Measurements from ENCODE around the gene ECT2.

The ECT2 gene

GRCh38 chr3:172776049-172776717 is 25.7 kb downstream of the ECT2 start:
- no peak overlapping the region for H2AFZ ChIP-seq (ENCODE audit: low read depth, low read length)
- no peak overlapping the region for H3K14ac ChIP-seq (ENCODE audit: low read length in 2 of 2)
- H2BK5ac ChIP-seq (ENCODE audit: low read depth, low read length, poor library complexity, severe bottlenecking) = no peak overlapping the region
- H3K4me1 ChIP-seq (ENCODE audit: control insufficient read depth, insufficient read depth, low read depth, low read length) = no peaks in the 10 kb centered on the region
- H4K91ac ChIP-seq (ENCODE audit: low read length) = no peak overlapping the region
- H2BK12ac ChIP-seq (ENCODE audit: low read length in 2 of 2) = no peak overlapping the region
- no peak overlapping the region for H3K4me2 ChIP-seq (ENCODE audit: low read length, poor library complexity, severe bottlenecking)
- H3K4ac ChIP-seq (ENCODE audit: low read depth in 1 of 2, low read length in 2 of 2) = no peak overlapping the region
- WGBS = 100% methylated on average over 3 of the region's 5 CpGs
- H2AK5ac ChIP-seq (ENCODE audit: low read length, severe bottlenecking) = no peak overlapping the region
- no peak overlapping the region for H3K27ac ChIP-seq (ENCODE audit: low read length, poor library complexity, severe bottlenecking)
- no peak overlapping the region for H3K23ac ChIP-seq (ENCODE audit: low read length in 2 of 2)
- H3K18ac ChIP-seq (ENCODE audit: low read depth in 1 of 2, low read length in 2 of 2) = no peak overlapping the region
- no peak overlapping the region for H2BK120ac ChIP-seq (ENCODE audit: low read depth, low read length)
- H4K8ac ChIP-seq (ENCODE audit: low read length) = no peak overlapping the region
- H3K79me1 ChIP-seq (replicated peaks; ENCODE audit: low read length, poor library complexity, severe bottlenecking) = peaks cover 8% of the 10 kb centered on the region
- peaks cover 19 to 49% of the 10 kb centered on the region in 2 experiments for H3K36me3 ChIP-seq (ENCODE audit: control insufficient read depth in 1 of 2, insufficient read depth in 2 of 2, low read depth in 1 of 2, low read length in 2 of 2)
- DNase-seq = peak; percentile 48
- H2BK15ac ChIP-seq (ENCODE audit: low read depth, poor library complexity, severe bottlenecking) = no peak overlapping the region
- H3K4me3 ChIP-seq (ENCODE audit: insufficient read depth in 1 of 2, low read depth in 1 of 2, low read length in 2 of 2) = no peak overlapping the region
- H3K9me3 ChIP-seq (ENCODE audit: control insufficient read depth, low read length) = no peaks in the 10 kb centered on the region
- H3K9ac ChIP-seq (ENCODE audit: low read length) = no peak overlapping the region
- H3K27me3 ChIP-seq (ENCODE audit: control insufficient read depth in 1 of 2, insufficient read depth in 1 of 2, low read length in 2 of 2) = no peaks in the 10 kb centered on the region

DNA sequence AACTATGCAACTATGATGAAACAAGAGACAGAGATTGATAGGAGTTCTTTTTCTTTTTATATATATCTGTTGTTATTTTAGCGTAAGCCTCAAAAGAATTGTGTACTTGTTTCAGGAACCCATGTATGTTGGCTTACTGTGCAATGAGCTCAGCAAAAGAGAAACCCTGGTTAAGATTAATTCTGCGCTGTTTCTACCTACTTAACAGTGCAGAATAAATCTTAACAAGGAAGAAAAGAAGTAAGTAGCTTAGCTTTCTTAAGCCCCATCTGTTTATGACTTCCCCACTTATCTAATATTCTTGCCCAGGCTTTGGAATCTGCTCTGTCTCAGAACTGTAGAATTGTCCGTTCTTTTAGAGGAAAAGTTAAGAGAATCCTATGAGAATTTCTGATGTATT is 27.4 kb downstream of the ECT2 start:
- Histone ChIP-seq H3K18ac (ENCODE audit: low read depth in 1 of 2, low read length in 2 of 2) (no peak overlapping the region), H2BK15ac (ENCODE audit: low read depth, poor library complexity, severe bottlenecking) (no peak overlapping the region), H3K9me3 (ENCODE audit: control insufficient read depth, low read length) (no peaks in the 10 kb centered on the region), H3K4me3 (ENCODE audit: insufficient read depth in 1 of 2, low read depth in 1 of 2, low read length in 2 of 2) (no peak overlapping the region), H3K4ac (ENCODE audit: low read depth in 1 of 2, low read length in 2 of 2) (no peak overlapping the region), H3K14ac (ENCODE audit: low read length in 2 of 2) (no peak overlapping the region), H2BK120ac (ENCODE audit: low read depth, low read length) (no peak overlapping the region), H3K79me1 (replicated peaks; ENCODE audit: low read length, poor library complexity, severe bottlenecking) (peaks cover 8% of the 10 kb centered on the region), H3K9ac (ENCODE audit: low read length) (no peak overlapping the region), H3K27me3 (ENCODE audit: control insufficient read depth in 1 of 2, insufficient read depth in 1 of 2, low read length in 2 of 2) (no peaks in the 10 kb centered on the region), H3K36me3 (ENCODE audit: control insufficient read depth in 1 of 2, insufficient read depth in 2 of 2, low read depth in 1 of 2, low read length in 2 of 2) (peaks cover 13 to 47% of the 10 kb centered on the region in 2 experiments), H4K91ac (ENCODE audit: low read length) (no peak overlapping the region), H2BK12ac (ENCODE audit: low read length in 2 of 2) (no peak overlapping the region), H3K4me2 (ENCODE audit: low read length, poor library complexity, severe bottlenecking) (no peak overlapping the region), H3K23ac (ENCODE audit: low read length in 2 of 2) (no peak overlapping the region), H3K4me1 (ENCODE audit: control insufficient read depth, insufficient read depth, low read depth, low read length) (no peaks in the 10 kb centered on the region), H2AFZ (ENCODE audit: low read depth, low read length) (no peak overlapping the region), H4K8ac (ENCODE audit: low read length) (no peak overlapping the region), H3K27ac (ENCODE audit: low read length, poor library complexity, severe bottlenecking) (no peak overlapping the region), H2AK5ac (ENCODE audit: low read length, severe bottlenecking) (no peak overlapping the region), H2BK5ac (ENCODE audit: low read depth, low read length, poor library complexity, severe bottlenecking) (no peak overlapping the region)
- DNase-seq = peak; percentile 40
- 96% methylated on average over 2 of the region's 3 CpGs for WGBS

- Histone ChIP-seq H2AFZ (ENCODE audit: low read depth, low read length) (no peak overlapping the region), H3K36me3 (ENCODE audit: control insufficient read depth in 1 of 2, insufficient read depth in 2 of 2, low read depth in 1 of 2, low read length in 2 of 2) (peaks cover 6 to 19% of the 10 kb centered on the region in 2 experiments), H2AK5ac (ENCODE audit: low read length, severe bottlenecking) (no peak overlapping the region), H3K27ac (ENCODE audit: low read length, poor library complexity, severe bottlenecking) (no peak overlapping the region), H3K4me2 (ENCODE audit: low read length, poor library complexity, severe bottlenecking) (no peak overlapping the region), H3K23ac (ENCODE audit: low read length in 2 of 2) (no peak overlapping the region), H3K4me3 (ENCODE audit: insufficient read depth in 1 of 2, low read depth in 1 of 2, low read length in 2 of 2) (no peak overlapping the region), H2BK120ac (ENCODE audit: low read depth, low read length) (no peak overlapping the region), H4K91ac (ENCODE audit: low read length) (no peak overlapping the region), H3K4me1 (ENCODE audit: control insufficient read depth, insufficient read depth, low read depth, low read length) (no peaks in the 10 kb centered on the region), H2BK15ac (ENCODE audit: low read depth, poor library complexity, severe bottlenecking) (no peak overlapping the region), H2BK12ac (ENCODE audit: low read length in 2 of 2) (no peak overlapping the region), H3K14ac (ENCODE audit: low read length in 2 of 2) (no peak overlapping the region), H3K18ac (ENCODE audit: low read depth in 1 of 2, low read length in 2 of 2) (no peak overlapping the region), H2BK5ac (ENCODE audit: low read depth, low read length, poor library complexity, severe bottlenecking) (no peak overlapping the region), H3K4ac (ENCODE audit: low read depth in 1 of 2, low read length in 2 of 2) (no peak overlapping the region), H3K27me3 (ENCODE audit: control insufficient read depth in 1 of 2, insufficient read depth in 1 of 2, low read length in 2 of 2) (no peaks in the 10 kb centered on the region), H4K8ac (ENCODE audit: low read length) (no peak overlapping the region), H3K9me3 (ENCODE audit: control insufficient read depth, low read length) (no peaks in the 10 kb centered on the region), H3K9ac (ENCODE audit: low read length) (no peak overlapping the region), H3K79me1 (replicated peaks; ENCODE audit: low read length, poor library complexity, severe bottlenecking) (peaks cover 2% of the 10 kb centered on the region)
- no peak for DNase-seq
- WGBS = 67% methylated on average over 1 of the region's 2 CpGs
Observed at GRCh38 chr3:172782235-172782634, 31.7 kb downstream of the ECT2 start.

- H3K27me3 ChIP-seq (ENCODE audit: control insufficient read depth in 1 of 2, insufficient read depth in 1 of 2, low read length in 2 of 2) = no peaks in the 10 kb centered on the region
- no peak overlapping the region for H4K8ac ChIP-seq (ENCODE audit: low read length)
- H2AFZ ChIP-seq (ENCODE audit: low read depth, low read length) = no peak overlapping the region
- H2BK5ac ChIP-seq (ENCODE audit: low read depth, low read length, poor library complexity, severe bottlenecking) = no peak overlapping the region
- H3K14ac ChIP-seq (ENCODE audit: low read length in 2 of 2) = no peak overlapping the region
- no peak overlapping the region for H3K9ac ChIP-seq (ENCODE audit: low read length)
- H3K4me1 ChIP-seq (ENCODE audit: control insufficient read depth, insufficient read depth, low read depth, low read length) = no peaks in the 10 kb centered on the region
- H2BK120ac ChIP-seq (ENCODE audit: low read depth, low read length) = no peak overlapping the region
- H3K36me3 ChIP-seq (ENCODE audit: control insufficient read depth in 1 of 2, insufficient read depth in 2 of 2, low read depth in 1 of 2, low read length in 2 of 2) = peaks cover 9 to 30% of the 10 kb centered on the region in 2 experiments
- H3K4ac ChIP-seq (ENCODE audit: low read depth in 1 of 2, low read length in 2 of 2) = no peak overlapping the region
- H3K4me3 ChIP-seq (ENCODE audit: insufficient read depth in 1 of 2, low read depth in 1 of 2, low read length in 2 of 2) = no peak overlapping the region
- H3K23ac ChIP-seq (ENCODE audit: low read length in 2 of 2) = no peak overlapping the region
- H3K27ac ChIP-seq (ENCODE audit: low read length, poor library complexity, severe bottlenecking) = no peak overlapping the region
- H3K18ac ChIP-seq (ENCODE audit: low read depth in 1 of 2, low read length in 2 of 2) = no peak overlapping the region
- no peak overlapping the region for H4K91ac ChIP-seq (ENCODE audit: low read length)
- no peak overlapping the region for H2BK12ac ChIP-seq (ENCODE audit: low read length in 2 of 2)
- no peak overlapping the region for H3K4me2 ChIP-seq (ENCODE audit: low read length, poor library complexity, severe bottlenecking)
- H3K79me1 ChIP-seq (replicated peaks; ENCODE audit: low read length, poor library complexity, severe bottlenecking) = peaks cover 17% of the 10 kb centered on the region
- no peaks in the 10 kb centered on the region for H3K9me3 ChIP-seq (ENCODE audit: control insufficient read depth, low read length)
- no peak for DNase-seq
- 100% methylated on average over 1 of the region's 1 CpG for WGBS
- H2BK15ac ChIP-seq (ENCODE audit: low read depth, poor library complexity, severe bottlenecking) = no peak overlapping the region
- no peak overlapping the region for H2AK5ac ChIP-seq (ENCODE audit: low read length, severe bottlenecking)
Observed at GRCh38 chr3:172786036-172786435, 35.5 kb downstream of the ECT2 start.
